Measurements from ENCODE around the gene BNIP3.

DNA sequence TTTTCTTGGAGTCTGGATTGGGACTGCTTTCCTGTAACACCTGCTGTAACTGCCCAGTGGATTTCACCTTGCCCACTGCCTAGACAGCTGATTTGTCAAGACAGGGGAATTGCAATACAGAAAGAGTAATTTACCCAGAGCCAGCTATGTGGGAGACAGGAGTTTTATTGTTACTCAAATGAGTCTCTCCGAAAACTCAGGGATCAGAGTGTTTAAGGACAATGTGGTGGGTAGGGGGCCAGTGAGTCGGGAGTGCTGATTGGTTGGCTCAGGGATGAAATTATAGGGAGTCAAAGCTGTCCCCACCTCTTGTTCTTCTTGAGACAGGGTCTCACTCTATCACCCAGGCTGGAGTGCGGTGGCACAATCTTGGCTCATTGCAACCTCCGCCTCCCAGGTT is 25.2 kb upstream of the BNIP3 start:
- TF ChIP-seq, protein P1, sequence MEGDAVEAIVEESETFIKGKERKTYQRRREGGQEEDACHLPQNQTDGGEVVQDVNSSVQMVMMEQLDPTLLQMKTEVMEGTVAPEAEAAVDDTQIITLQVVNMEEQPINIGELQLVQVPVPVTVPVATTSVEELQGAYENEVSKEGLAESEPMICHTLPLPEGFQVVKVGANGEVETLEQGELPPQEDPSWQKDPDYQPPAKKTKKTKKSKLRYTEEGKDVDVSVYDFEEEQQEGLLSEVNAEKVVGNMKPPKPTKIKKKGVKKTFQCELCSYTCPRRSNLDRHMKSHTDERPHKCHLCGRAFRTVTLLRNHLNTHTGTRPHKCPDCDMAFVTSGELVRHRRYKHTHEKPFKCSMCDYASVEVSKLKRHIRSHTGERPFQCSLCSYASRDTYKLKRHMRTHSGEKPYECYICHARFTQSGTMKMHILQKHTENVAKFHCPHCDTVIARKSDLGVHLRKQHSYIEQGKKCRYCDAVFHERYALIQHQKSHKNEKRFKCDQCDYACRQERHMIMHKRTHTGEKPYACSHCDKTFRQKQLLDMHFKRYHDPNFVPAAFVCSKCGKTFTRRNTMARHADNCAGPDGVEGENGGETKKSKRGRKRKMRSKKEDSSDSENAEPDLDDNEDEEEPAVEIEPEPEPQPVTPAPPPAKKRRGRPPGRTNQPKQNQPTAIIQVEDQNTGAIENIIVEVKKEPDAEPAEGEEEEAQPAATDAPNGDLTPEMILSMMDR (CRISPR knock-in tag; IDR thresholded peaks at IDR 0.05): no peak
- no peak for TF ChIP-seq FIP1L1 (IDR thresholded peaks at IDR 0.05; ENCODE audit: borderline replicate concordance, insufficient read depth, low read depth, low read length)
- TF ChIP-seq EP300 (IDR thresholded peaks at IDR 0.05; ENCODE audit: low read depth in 2 of 2, low read length in 2 of 2): no peak
- TF ChIP-seq EP300 (CRISPR knock-in tag; IDR thresholded peaks at IDR 0.05; ENCODE audit: borderline replicate concordance): no peak
- no peak for TF ChIP-seq CHD4 (IDR thresholded peaks at IDR 0.05; ENCODE audit: borderline replicate concordance, low read length)
- no peak for TF ChIP-seq NBN (conservative IDR thresholded peaks at IDR 0.05)
- no peak for TF ChIP-seq TEAD2 (CRISPR knock-in tag; IDR thresholded peaks at IDR 0.05)
- TF ChIP-seq YY1 (IDR thresholded peaks at IDR 0.05; ENCODE audit: insufficient read depth, insufficient replicate concordance, low read depth, low read length): no peak

All from HepG2 (cell line).